ENCODE data around the gene NRG4.
"Not testable (repeated sequence)": the region's sequence is repeated elsewhere in the genome, so short reads cannot be mapped to it uniquely, and the experiment has no call there.

NRG4 gene

DNA sequence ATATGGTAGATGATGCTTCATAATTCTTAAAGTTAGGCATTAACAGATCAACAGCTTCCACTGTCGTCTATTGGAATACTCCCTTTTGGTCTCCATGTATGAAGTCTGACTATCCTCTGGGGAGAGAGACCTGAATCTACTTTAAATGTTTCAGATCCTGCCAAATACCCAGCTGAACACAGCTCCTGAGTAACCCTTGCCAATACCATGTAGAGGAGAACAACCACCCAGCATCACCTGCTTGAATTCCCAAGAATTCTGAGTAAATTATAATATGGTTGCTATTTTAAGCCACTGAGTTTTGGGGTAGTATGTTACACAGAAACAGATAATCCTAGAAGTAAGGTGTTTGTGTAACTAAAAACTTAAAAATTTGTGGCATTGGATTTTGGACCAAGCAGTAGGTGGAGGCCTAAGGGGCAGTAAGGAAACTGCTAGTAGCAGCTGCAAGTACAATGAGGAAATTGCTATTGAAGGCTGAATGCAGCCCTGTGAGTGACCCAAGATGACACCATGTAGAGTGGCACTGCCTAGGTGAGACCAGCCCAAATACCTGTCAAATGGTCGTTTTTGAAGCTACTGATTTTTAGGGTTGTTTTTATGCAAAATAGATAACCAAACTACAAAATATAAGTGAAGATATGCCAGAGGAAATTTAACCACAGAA is 30.9 kb downstream of the NRG4 start:
- H3K4me3 ChIP-seq (ENCODE audit: low read length): no peak overlapping the region
- no peaks in the 10 kb centered on the region for H3K4me1 ChIP-seq (ENCODE audit: insufficient read depth, low read length)
- H3K27me3 ChIP-seq (ENCODE audit: insufficient read depth, low read length): no peaks in the 10 kb centered on the region
- H3K36me3 ChIP-seq (ENCODE audit: insufficient read depth, low read length): no peaks in the 10 kb centered on the region
- no peaks in the 10 kb centered on the region for H3K9me3 ChIP-seq (ENCODE audit: low read length)
- no peak overlapping the region for H2AFZ ChIP-seq (ENCODE audit: low read depth, low read length)

DNA sequence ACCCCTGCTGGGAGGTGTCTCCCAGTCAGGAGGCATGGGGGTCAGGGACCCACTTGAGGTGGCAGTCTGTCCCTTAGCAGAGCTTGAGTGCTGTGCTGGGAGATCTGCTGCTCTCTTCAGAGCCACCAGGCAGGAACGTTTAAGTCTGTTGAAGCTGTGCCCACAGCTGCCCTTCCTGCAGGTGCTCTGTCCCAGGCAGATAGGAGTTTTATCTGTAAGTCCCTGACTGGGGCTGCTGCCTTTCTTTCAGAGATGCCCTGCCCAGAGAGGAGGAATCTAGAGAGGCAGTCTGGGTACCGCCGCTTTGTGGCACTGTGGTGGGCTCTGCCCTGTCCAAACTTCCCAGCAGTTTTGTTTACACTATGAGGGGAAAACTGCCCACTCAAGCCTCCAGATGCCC is 35.5 kb downstream of the NRG4 start:
- not testable (repeated sequence) for H3K4me1 ChIP-seq (ENCODE audit: insufficient read depth, low read length); H3K4me3 ChIP-seq (ENCODE audit: low read length); H3K9me3 ChIP-seq (ENCODE audit: low read length)

DNA sequence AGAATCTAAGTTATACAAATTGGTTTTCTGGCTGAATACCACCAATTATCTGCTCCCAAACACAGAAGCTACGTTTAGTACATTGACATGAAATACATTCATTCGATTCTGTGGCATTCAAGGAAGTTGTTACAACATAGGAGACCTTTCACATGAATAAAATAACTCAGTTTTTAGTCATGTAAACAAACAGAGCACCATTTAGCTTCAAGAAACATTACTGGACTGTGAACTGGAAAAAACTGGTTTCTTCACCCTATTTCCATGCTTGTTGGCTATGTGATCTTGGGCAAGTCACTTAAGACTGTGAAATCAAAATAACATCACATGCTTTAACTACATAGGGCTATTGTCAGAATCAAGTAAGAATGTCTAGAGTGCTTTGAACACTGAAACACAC is 46.2 kb downstream of the NRG4 start:
- no peaks in the 10 kb centered on the region for H3K27me3 ChIP-seq (ENCODE audit: insufficient read depth, low read length)
- no peak overlapping the region for H2AFZ ChIP-seq (ENCODE audit: low read depth, low read length)
- no peaks in the 10 kb centered on the region for H3K36me3 ChIP-seq (ENCODE audit: insufficient read depth, low read length)
- H3K4me1 ChIP-seq (ENCODE audit: insufficient read depth, low read length): no peaks in the 10 kb centered on the region
- H3K9me3 ChIP-seq (ENCODE audit: low read length): no peaks in the 10 kb centered on the region
- no peak overlapping the region for H3K4me3 ChIP-seq (ENCODE audit: low read length)

More for the DNA sequence above, 35.5 kb downstream of the NRG4 start:
- not testable (repeated sequence) for H3K36me3 ChIP-seq (ENCODE audit: insufficient read depth, low read length); H2AFZ ChIP-seq (ENCODE audit: low read depth, low read length); H3K27me3 ChIP-seq (ENCODE audit: insufficient read depth, low read length)

- H3K36me3 ChIP-seq (ENCODE audit: insufficient read depth, low read length): no peaks in the 10 kb centered on the region
- H3K4me1 ChIP-seq (ENCODE audit: insufficient read depth, low read length): no peaks in the 10 kb centered on the region
- no peaks in the 10 kb centered on the region for H3K27me3 ChIP-seq (ENCODE audit: insufficient read depth, low read length)
- no peak overlapping the region for H3K4me3 ChIP-seq (ENCODE audit: low read length)
- no peaks in the 10 kb centered on the region for H3K9me3 ChIP-seq (ENCODE audit: low read length)
- H2AFZ ChIP-seq (ENCODE audit: low read depth, low read length): no peak overlapping the region
These were observed 50.9 kb downstream of the NRG4 start for GRCh38 chr15:75961331-75961730.

DNA sequence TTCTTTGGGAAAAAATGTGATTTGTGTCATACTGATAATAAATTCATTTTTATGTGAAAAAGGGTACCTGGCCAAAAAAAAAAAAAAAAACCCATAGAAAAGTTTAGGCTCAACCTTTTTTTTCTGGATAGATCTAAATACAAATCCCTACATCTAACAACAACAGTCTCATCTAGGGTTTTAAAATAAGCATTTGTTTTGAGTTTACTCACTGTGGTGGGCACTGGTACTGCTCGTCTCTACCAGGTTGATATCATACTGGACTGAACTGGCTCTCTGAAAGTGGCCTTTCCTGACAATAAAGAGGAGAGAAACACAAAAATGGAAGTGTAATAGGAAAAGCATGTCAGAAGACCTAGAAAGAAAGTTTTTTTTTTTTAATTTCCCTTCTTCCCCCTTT is 56.5 kb downstream of the NRG4 start:
- Histone ChIP-seq H3K4me1 (ENCODE audit: insufficient read depth, low read length) (no peaks in the 10 kb centered on the region), H2AFZ (ENCODE audit: low read depth, low read length) (no peak overlapping the region), H3K36me3 (ENCODE audit: insufficient read depth, low read length) (no peaks in the 10 kb centered on the region), H3K9me3 (ENCODE audit: low read length) (no peaks in the 10 kb centered on the region), H3K27me3 (ENCODE audit: insufficient read depth, low read length) (no peaks in the 10 kb centered on the region), H3K4me3 (ENCODE audit: low read length) (no peak overlapping the region)

DNA sequence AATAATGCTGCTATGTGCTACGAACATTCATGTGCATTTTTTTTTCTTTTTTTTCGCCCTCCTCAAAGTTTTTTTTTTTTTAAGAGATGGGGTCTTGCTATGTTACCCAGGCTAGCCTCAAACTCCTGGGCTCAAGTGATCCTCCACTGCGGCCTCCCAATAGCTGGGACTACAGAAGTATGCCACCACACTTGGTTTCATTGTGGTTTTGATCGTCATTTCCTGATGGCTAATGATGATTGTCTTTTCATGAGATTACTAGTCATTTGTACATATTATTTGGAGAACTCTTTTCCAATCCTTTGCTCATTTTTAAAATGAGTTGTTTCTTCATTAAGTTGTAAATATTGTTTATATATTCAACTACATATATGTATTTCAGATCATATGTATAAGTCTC is 59.7 kb downstream of the NRG4 start:
- no peaks in the 10 kb centered on the region for H3K27me3 ChIP-seq (ENCODE audit: insufficient read depth, low read length)
- H3K36me3 ChIP-seq (ENCODE audit: insufficient read depth, low read length): no peaks in the 10 kb centered on the region
- H3K4me1 ChIP-seq (ENCODE audit: insufficient read depth, low read length): no peaks in the 10 kb centered on the region
- no peak overlapping the region for H3K4me3 ChIP-seq (ENCODE audit: low read length)
- no peaks in the 10 kb centered on the region for H3K9me3 ChIP-seq (ENCODE audit: low read length)
- no peak overlapping the region for H2AFZ ChIP-seq (ENCODE audit: low read depth, low read length)

- no peaks in the 10 kb centered on the region for H3K27me3 ChIP-seq (ENCODE audit: insufficient read depth, low read length)
- no peaks in the 10 kb centered on the region for H3K9me3 ChIP-seq (ENCODE audit: low read length)
- H3K36me3 ChIP-seq (ENCODE audit: insufficient read depth, low read length): no peaks in the 10 kb centered on the region
- no peaks in the 10 kb centered on the region for H3K4me1 ChIP-seq (ENCODE audit: insufficient read depth, low read length)
- no peak overlapping the region for H2AFZ ChIP-seq (ENCODE audit: low read depth, low read length)
- no peak overlapping the region for H3K4me3 ChIP-seq (ENCODE audit: low read length)
These were observed 63.4 kb downstream of the NRG4 start for GRCh38 chr15:75948761-75949296.

- no peaks in the 10 kb centered on the region for H3K27me3 ChIP-seq (ENCODE audit: insufficient read depth, low read length)
- no peak overlapping the region for H3K4me3 ChIP-seq (ENCODE audit: low read length)
- no peaks in the 10 kb centered on the region for H3K4me1 ChIP-seq (ENCODE audit: insufficient read depth, low read length)
- no peak overlapping the region for H2AFZ ChIP-seq (ENCODE audit: low read depth, low read length)
- no peaks in the 10 kb centered on the region for H3K9me3 ChIP-seq (ENCODE audit: low read length)
- no peaks in the 10 kb centered on the region for H3K36me3 ChIP-seq (ENCODE audit: insufficient read depth, low read length)
These were observed 65.1 kb downstream of the NRG4 start for GRCh38 chr15:75947092-75947491.

- H3K27me3 ChIP-seq (ENCODE audit: insufficient read depth, low read length): no peaks in the 10 kb centered on the region
- no peaks in the 10 kb centered on the region for H3K4me1 ChIP-seq (ENCODE audit: insufficient read depth, low read length)
- H2AFZ ChIP-seq (ENCODE audit: low read depth, low read length): no peak overlapping the region
- no peaks in the 10 kb centered on the region for H3K9me3 ChIP-seq (ENCODE audit: low read length)
- no peak overlapping the region for H3K4me3 ChIP-seq (ENCODE audit: low read length)
- H3K36me3 ChIP-seq (ENCODE audit: insufficient read depth, low read length): no peaks in the 10 kb centered on the region
These were observed 66.3 kb downstream of the NRG4 start for GRCh38 chr15:75945953-75946352.

GRCh38 chr15:75943713-75944215 is 68.5 kb downstream of the NRG4 start:
- no peaks in the 10 kb centered on the region for H3K9me3 ChIP-seq (ENCODE audit: low read length)
- H3K4me1 ChIP-seq (ENCODE audit: insufficient read depth, low read length): no peaks in the 10 kb centered on the region
- no peak overlapping the region for H3K4me3 ChIP-seq (ENCODE audit: low read length)
- no peak overlapping the region for H2AFZ ChIP-seq (ENCODE audit: low read depth, low read length)
- H3K36me3 ChIP-seq (ENCODE audit: insufficient read depth, low read length): peaks cover 12% of the 10 kb centered on the region
- no peaks in the 10 kb centered on the region for H3K27me3 ChIP-seq (ENCODE audit: insufficient read depth, low read length)

- H3K27me3 ChIP-seq (ENCODE audit: insufficient read depth, low read length): no peaks in the 10 kb centered on the region
- no peaks in the 10 kb centered on the region for H3K4me1 ChIP-seq (ENCODE audit: insufficient read depth, low read length)
- H3K4me3 ChIP-seq (ENCODE audit: low read length): no peak overlapping the region
- no peaks in the 10 kb centered on the region for H3K9me3 ChIP-seq (ENCODE audit: low read length)
- peaks cover 16% of the 10 kb centered on the region for H3K36me3 ChIP-seq (ENCODE audit: insufficient read depth, low read length)
- no peak overlapping the region for H2AFZ ChIP-seq (ENCODE audit: low read depth, low read length)
These were observed 69.0 kb downstream of the NRG4 start for GRCh38 chr15:75943246-75943645.

DNA sequence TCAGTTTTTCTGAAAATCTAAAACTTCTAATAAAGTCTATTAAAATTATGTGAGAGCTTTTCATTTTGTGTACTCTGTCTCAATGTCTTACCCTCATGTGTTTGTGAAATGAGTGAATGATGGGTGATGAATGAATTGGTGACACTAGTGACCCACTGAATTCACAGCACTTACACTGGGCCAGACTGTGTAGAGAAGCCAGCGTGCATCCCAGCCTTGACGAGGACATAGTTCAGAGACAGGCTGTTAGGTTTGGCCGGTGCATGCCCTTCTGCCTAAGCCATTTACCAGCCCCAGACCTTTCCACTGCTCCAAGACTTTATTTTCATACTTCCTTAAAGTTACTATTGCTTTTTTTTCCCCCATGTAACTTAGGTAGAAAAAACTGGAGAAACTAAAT is 69.8 kb downstream of the NRG4 start:
- Histone ChIP-seq H3K4me1 (ENCODE audit: insufficient read depth, low read length) (no peaks in the 10 kb centered on the region), H2AFZ (ENCODE audit: low read depth, low read length) (no peak overlapping the region), H3K9me3 (ENCODE audit: low read length) (no peaks in the 10 kb centered on the region), H3K4me3 (ENCODE audit: low read length) (no peak overlapping the region), H3K36me3 (ENCODE audit: insufficient read depth, low read length) (peaks cover 24% of the 10 kb centered on the region), H3K27me3 (ENCODE audit: insufficient read depth, low read length) (no peaks in the 10 kb centered on the region)

GRCh38 chr15:75930866-75931265 is 81.4 kb downstream of the NRG4 start:
- Histone ChIP-seq H2AFZ (ENCODE audit: low read depth, low read length) (no peak overlapping the region), H3K4me1 (ENCODE audit: insufficient read depth, low read length) (no peaks in the 10 kb centered on the region), H3K36me3 (ENCODE audit: insufficient read depth, low read length) (peaks cover 56% of the 10 kb centered on the region), H3K27me3 (ENCODE audit: insufficient read depth, low read length) (no peaks in the 10 kb centered on the region), H3K4me3 (ENCODE audit: low read length) (no peak overlapping the region), H3K9me3 (ENCODE audit: low read length) (no peaks in the 10 kb centered on the region)

Measured in neuron (in vitro differentiated cells).